K562 (cell line): ENCODE data around the gene TUBGCP6. TPM values are rescaled to one million over a fixed set of nuclear protein-coding genes. Genes with fewer than 3 reads are reported as not detected.

ENCODE experiments used
- ATAC-seq: fragments of 200-7000 bp; cut with Tn5 transposase; 3 replicates; pipeline ENCODE4 v1.9.1; 2020; ENCODE audit warnings: moderate library complexity
- BruUV-seq: library from RNA; stranded (reverse); fragments of 400-500 nt; replicated peaks from 2 replicates; lab custom pipeline; 2021; lab: Mats Ljungman, UMichigan
- CTCF ChIA-PET: fragments of 300-600 bp; formaldehyde crosslinking; extraction: SDS; loops from one replicate; lab custom pipeline; 2021; ENCODE audit warnings: low intra/inter-chr PET ratio; lab: Yijun Ruan, JAX
- POLR2A ChIA-PET: fragments of 300-600, 350-650 bp; sonication (Branson Sonifier 250); formaldehyde crosslinking; extraction: SDS; loops from one replicate; lab custom pipeline; 2021; ENCODE audit warnings: antibody characterized with exemption, inconsistent platforms; lab: Yijun Ruan, JAX
- DNase-seq, 4 experiments: peaks; one replicate each; pipeline versions ENCODE4 v3.0.0 to v3.0.0-alpha.2; 2011 to 2018; ENCODE audit warnings: low spot score in 3 of 4, mixed read lengths in 3 of 4; ENCODE audit errors: extremely low read depth in 1 of 4
- FAIRE-seq: peaks from 2 replicates; lab custom pipeline; 2011; peaks lifted over from hg19 to GRCh38; lab: Jason Lieb, UNC
- H2AFZ ChIP-seq: 2 replicates; pipeline ENCODE4 v1.6.0; 2011; ENCODE audit warnings: low read depth, low read length, control low read depth, inconsistent platforms
- H3K27ac ChIP-seq: fragments of 200-600 bp; 3 replicates; pipeline ENCODE4 v1.8.0; 2011; ENCODE audit warnings: low read depth, mild to moderate bottlenecking, control low read depth, inconsistent platforms, low read length, moderate library complexity, mixed read lengths; ENCODE audit errors: extremely low read depth
- H3K27me3 ChIP-seq, 2 experiments: fragments of 300-600 bp in 1 of 2; 2 replicates in 1 of 2; 3 replicates in 1 of 2; pipeline versions ENCODE4 v1.6.0 to v1.8.0; 2011; ENCODE audit warnings: inconsistent platforms in 2 of 2, low read length in 2 of 2, mild to moderate bottlenecking in 1 of 2, mixed read lengths in 1 of 2, moderate library complexity in 1 of 2; ENCODE audit not compliant: control insufficient read depth in 2 of 2, insufficient read depth in 2 of 2
- H3K36me3 ChIP-seq: fragments of 300-600 bp; 3 replicates; pipeline ENCODE4 v1.8.0; 2011; ENCODE audit warnings: mild to moderate bottlenecking, low read length, inconsistent platforms; ENCODE audit not compliant: control insufficient read depth, insufficient read depth
- H3K4me1 ChIP-seq, 2 experiments: fragments of 200-600 bp in 1 of 2; replicated peaks in 1 of 2; 2 replicates in 1 of 2; 3 replicates in 1 of 2; pipeline versions ENCODE4 v1.5.1 to v1.8.0; 2011; ENCODE audit warnings: inconsistent platforms in 2 of 2, low read length in 2 of 2, mild to moderate bottlenecking in 1 of 2, mixed read lengths in 1 of 2, moderate library complexity in 1 of 2; ENCODE audit not compliant: control insufficient read depth in 2 of 2, insufficient read depth in 2 of 2
- H3K4me2 ChIP-seq: 2 replicates; pipeline ENCODE4 v1.6.1; 2011; ENCODE audit warnings: low read length, control low read depth, inconsistent platforms, mixed read lengths; ENCODE audit not compliant: insufficient read depth
- H3K4me3 ChIP-seq: fragments of 200-600 bp; sonication (generic), shearing (Covaris generic); 2 replicates; pipeline ENCODE4 v1.5.1; 2016; ENCODE audit warnings: control low read depth, inconsistent platforms
- H3K79me2 ChIP-seq: fragments of 200-600 bp; 3 replicates; pipeline ENCODE4 v1.8.0; 2011; ENCODE audit warnings: low read length, inconsistent platforms; ENCODE audit not compliant: control insufficient read depth, insufficient read depth
- H3K9ac ChIP-seq, 2 experiments: 2 replicates each; pipeline versions ENCODE4 v1.6.0 to v1.6.1; 2011; ENCODE audit warnings: low read depth in 2 of 2, low read length in 2 of 2, control low read depth in 1 of 2, inconsistent platforms in 1 of 2, mild to moderate bottlenecking in 1 of 2, mixed read lengths in 1 of 2; ENCODE audit not compliant: insufficient read depth in 1 of 2
- H3K9me1 ChIP-seq: one replicate; pipeline ENCODE4 v1.6.0; 2011; ENCODE audit warnings: inconsistent platforms, mild to moderate bottlenecking, low read length, moderate library complexity; ENCODE audit not compliant: control insufficient read depth, insufficient read depth
- H3K9me3 ChIP-seq: replicated peaks from 2 replicates; pipeline ENCODE4 v1.5.1; 2011; ENCODE audit warnings: low read depth, low read length, inconsistent platforms; ENCODE audit not compliant: control insufficient read depth, insufficient read depth
- H4K20me1 ChIP-seq: replicated peaks from 2 replicates; pipeline ENCODE4 v1.6.1; 2011; ENCODE audit warnings: low read length, inconsistent platforms, mixed read lengths; ENCODE audit not compliant: control insufficient read depth, insufficient read depth
- ELF1 ChIP-seq: fragments of 200-800 bp; sonication (Bioruptor generic); IDR thresholded peaks from 2 replicates; pipeline ENCODE4 v1.6.1; 2016; ENCODE audit warnings: missing genetic modification characterization, missing compliant biosample characterization
- HCFC1 ChIP-seq: IDR thresholded peaks from 2 replicates; pipeline ENCODE4 v1.6.1; 2012; ENCODE audit warnings: low read depth, low read length, improper control_type of control experiment
- ZBTB7A ChIP-seq: IDR thresholded peaks from 2 replicates; pipeline ENCODE4 v1.6.1; 2011; ENCODE audit warnings: low read depth, mild to moderate bottlenecking, low read length, moderate library complexity, borderline replicate concordance; ENCODE audit not compliant: control insufficient read depth
- WGBS: fragments of 100-300 bp; shearing (Covaris generic); methylation state at CpG from one replicate; pipeline ENCODE4 v1.1.6; 2016; ENCODE audit warnings: low coverage, mixed read lengths; ENCODE audit not compliant: insufficient coverage; ENCODE audit errors: missing lambda C conversion rate; 5-methylcytosine and 5-hydroxymethylcytosine counted together
- in situ Hi-C: fragments of 300-500 bp; cut with MboI; formaldehyde crosslinking; loops from 4 replicates; pipeline ENCODE4 v1.15.0; 2018; ENCODE audit warnings: inconsistent platforms, mixed read lengths
- intact Hi-C: fragments of 100-400 bp; cut with micrococcal nuclease; formaldehyde crosslinking; loops from 2 replicates; pipeline ENCODE4 v1.14.2; 2022
- polyA plus RNA-seq, 8 experiments: library from polyadenylated mRNA; depleted of rRNA in 4 of 8; stranded (reverse) in 5 of 8; unstranded in 3 of 8; fragments of >200 nt; fragmentation: Nextera tagmentation in 2 of 8; fragmentation: Illumina TruSeq in 1 of 8; extraction: Ambion mirVana in 2 of 8; extraction: Trizol in 1 of 8; gene quantifications; 2 replicates each; pipeline versions ENCODE4 v1.2.1 to v1.2.3, GENCODE V29; 2011 to 2014; ENCODE audit warnings: inconsistent platforms in 1 of 8, missing spikeins in 1 of 8
- total RNA-seq, 7 experiments: library from RNA; depleted of rRNA in 6 of 7; stranded (reverse); fragments of >200 nt in 6 of 7; fragmentation: Illumina TruSeq in 2 of 7; extraction: Trizol in 2 of 7; gene quantifications; 2 replicates each; pipeline versions ENCODE4 v1.2.1 to v1.2.3, GENCODE V29; 2011 to 2021; ENCODE audit warnings: low replicate concordance in 1 of 7

Gene TUBGCP6
- total and polyA plus RNA-seq, 9 of the 15 experiments (the other 6 are each of a cell fraction or from before 2014, with no cell fraction given) = 0.76 to 33.0 (median 10.1) TPM

GRCh38 chr22:50190941-50191741 lies 53.7 kb downstream of the TUBGCP6 start:
- H3K27ac ChIP-seq = peak overlapping the region; percentile 79
- in situ Hi-C loops (no loop called here), intact Hi-C loops (no loop called here)
- H3K4me2 ChIP-seq = peak overlapping the region; percentile 70
- H3K9ac ChIP-seq = peak overlapping the region; percentile 79 to 93
- ATAC-seq (0 out of 3 replicates have a peak, but pooled peaks have one; percentile 7), DNase-seq (no peak), FAIRE-seq (no peak)
- CTCF ChIA-PET = no interaction called here
- peaks cover 20 to 76% of the 10 kb centered on the region in 2 experiments for H3K4me1 ChIP-seq
- no TSS peak for BruUV-seq
- peak overlapping the region; percentile 47 for H3K4me3 ChIP-seq
- H3K79me2 ChIP-seq = peaks cover 63% of the 10 kb centered on the region
- POLR2A ChIA-PET = interaction anchor here (0.7 kb wide), 2 partner anchors 280 to 331 kb away, joined by 3 to 4 read pairs; no protein-coding TSS in a partner anchor
- WGBS = 70% methylated on average over 17 of the region's 18 CpGs
- peak; percentile 24; the same call in 1 of the 2 replicates for TF ChIP-seq ELF1 (tag)
- TF ChIP-seq HCFC1 = no peak
- TF ChIP-seq ZBTB7A = peak; percentile 30; the same call in 1 of the 2 replicates
- H3K9me1 ChIP-seq = peaks cover 7% of the 10 kb centered on the region
- no peaks in the 10 kb centered on the region for H3K27me3 ChIP-seq
- peaks cover 53% of the 10 kb centered on the region; the same call in 2 of the 3 replicates for H3K36me3 ChIP-seq
- peaks cover 8% of the 10 kb centered on the region for H4K20me1 ChIP-seq
- H2AFZ ChIP-seq = no peak overlapping the region
- no peaks in the 10 kb centered on the region for H3K9me3 ChIP-seq
